ENCODE measurements around the gene ZSWIM8. TPM values are rescaled to one million over a fixed set of nuclear protein-coding genes. Genes with fewer than 3 reads are reported as not detected.

The ZSWIM8 gene
- total and polyA plus RNA-seq, 10 of the 15 experiments (the other 5 are each of a cell fraction or from before 2014, with no cell fraction given) = 7.8 to 47.1 (median 23.6) TPM

DNA sequence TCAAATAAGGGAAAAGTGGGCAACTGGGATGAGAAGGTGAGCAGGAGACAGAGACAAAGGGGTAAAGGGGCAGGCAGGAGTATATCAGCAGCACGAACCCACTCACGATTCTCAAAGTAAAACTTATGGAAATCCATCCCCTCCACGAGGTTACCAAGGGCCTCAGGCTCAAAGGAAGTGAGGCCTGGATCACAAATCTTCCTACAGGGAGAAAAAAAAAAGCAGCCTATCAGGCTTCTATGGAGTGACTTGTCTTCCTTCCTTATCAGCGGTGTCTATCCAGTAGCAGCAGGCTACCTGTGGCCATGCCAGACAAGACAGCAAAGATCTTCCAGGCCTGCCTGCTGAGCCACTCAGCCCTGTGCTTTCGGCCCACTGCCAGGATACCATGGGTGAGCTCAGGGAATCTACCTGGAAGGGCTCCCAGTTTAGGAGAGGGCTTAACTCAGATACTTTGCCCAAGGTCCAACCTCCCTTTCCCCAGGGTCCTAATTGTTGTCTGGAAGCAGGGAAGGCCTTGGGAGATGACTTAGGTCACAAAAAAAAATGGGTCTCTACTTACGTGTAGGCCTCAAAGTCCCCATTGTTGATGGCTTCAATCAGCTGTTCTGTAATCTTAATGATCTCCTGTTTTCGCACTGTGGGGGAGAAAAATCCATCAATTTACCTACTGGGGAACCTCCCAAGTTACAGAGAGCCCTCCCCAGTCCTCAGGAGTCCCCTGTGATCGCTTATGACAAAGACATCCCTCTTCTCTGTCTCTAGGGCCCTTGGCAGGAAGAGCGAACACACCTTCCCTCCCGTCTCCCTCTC is 31.7 kb downstream of the ZSWIM8 start (continued):
- TF ChIP-seq, protein P1, sequence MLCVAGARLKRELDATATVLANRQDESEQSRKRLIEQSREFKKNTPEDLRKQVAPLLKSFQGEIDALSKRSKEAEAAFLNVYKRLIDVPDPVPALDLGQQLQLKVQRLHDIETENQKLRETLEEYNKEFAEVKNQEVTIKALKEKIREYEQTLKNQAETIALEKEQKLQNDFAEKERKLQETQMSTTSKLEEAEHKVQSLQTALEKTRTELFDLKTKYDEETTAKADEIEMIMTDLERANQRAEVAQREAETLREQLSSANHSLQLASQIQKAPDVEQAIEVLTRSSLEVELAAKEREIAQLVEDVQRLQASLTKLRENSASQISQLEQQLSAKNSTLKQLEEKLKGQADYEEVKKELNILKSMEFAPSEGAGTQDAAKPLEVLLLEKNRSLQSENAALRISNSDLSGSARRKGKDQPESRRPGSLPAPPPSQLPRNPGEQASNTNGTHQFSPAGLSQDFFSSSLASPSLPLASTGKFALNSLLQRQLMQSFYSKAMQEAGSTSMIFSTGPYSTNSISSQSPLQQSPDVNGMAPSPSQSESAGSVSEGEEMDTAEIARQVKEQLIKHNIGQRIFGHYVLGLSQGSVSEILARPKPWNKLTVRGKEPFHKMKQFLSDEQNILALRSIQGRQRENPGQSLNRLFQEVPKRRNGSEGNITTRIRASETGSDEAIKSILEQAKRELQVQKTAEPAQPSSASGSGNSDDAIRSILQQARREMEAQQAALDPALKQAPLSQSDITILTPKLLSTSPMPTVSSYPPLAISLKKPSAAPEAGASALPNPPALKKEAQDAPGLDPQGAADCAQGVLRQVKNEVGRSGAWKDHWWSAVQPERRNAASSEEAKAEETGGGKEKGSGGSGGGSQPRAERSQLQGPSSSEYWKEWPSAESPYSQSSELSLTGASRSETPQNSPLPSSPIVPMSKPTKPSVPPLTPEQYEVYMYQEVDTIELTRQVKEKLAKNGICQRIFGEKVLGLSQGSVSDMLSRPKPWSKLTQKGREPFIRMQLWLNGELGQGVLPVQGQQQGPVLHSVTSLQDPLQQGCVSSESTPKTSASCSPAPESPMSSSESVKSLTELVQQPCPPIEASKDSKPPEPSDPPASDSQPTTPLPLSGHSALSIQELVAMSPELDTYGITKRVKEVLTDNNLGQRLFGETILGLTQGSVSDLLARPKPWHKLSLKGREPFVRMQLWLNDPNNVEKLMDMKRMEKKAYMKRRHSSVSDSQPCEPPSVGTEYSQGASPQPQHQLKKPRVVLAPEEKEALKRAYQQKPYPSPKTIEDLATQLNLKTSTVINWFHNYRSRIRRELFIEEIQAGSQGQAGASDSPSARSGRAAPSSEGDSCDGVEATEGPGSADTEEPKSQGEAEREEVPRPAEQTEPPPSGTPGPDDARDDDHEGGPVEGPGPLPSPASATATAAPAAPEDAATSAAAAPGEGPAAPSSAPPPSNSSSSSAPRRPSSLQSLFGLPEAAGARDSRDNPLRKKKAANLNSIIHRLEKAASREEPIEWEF (IDR thresholded peaks at IDR 0.05; ENCODE audit: insufficient replicate concordance, low read depth, low read length) = no peak

DNA sequence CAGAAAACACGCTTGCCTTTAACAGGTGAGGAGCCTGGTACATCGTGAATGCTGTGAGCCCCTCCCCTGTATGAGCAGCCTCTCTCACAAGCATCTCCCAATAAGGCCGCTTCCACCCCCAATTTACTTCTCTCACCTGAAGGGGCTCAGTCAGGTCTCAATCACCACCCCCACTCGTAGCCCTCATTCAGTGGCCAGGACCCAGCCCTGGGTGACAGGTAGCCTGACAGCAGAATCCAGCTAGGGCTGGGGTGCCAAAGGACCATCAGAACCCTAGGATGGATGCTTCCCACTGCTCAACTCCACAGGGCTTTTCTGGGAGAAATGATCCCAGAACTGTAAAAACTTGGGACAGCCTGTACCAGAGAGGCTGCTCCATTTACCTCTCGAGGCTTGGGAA is 32.4 kb downstream of the ZSWIM8 start:
- FAIRE-seq = no peak

More for the DNA sequence above, 32.4 kb downstream of the ZSWIM8 start:
- WGBS (ENCODE audit: insufficient coverage, insufficient replicate concordance, low lambda C conversion rate, missing lambda C conversion rate) = 97% methylated on average over 5 of the region's 5 CpGs
- Histone ChIP-seq H3K9me3 (replicated peaks; ENCODE audit: control insufficient read depth, insufficient read depth, low read length) (no peaks in the 10 kb centered on the region), H3K36me3 (ENCODE audit: control insufficient read depth in 2 of 2, insufficient read depth in 2 of 2, low read length in 1 of 2) (peaks cover 4% of the 10 kb centered on the region in 2 experiments; a peak in 3 of 4 replicates), H3K9ac (ENCODE audit: control insufficient read depth, insufficient read depth, low read length) (no peak overlapping the region), H3K27me3 (replicated peaks in 1 of 2; ENCODE audit: control insufficient read depth in 2 of 2, insufficient read depth in 2 of 2, low read length in 1 of 2) (no peaks in the 10 kb centered on the region), H3K79me2 (ENCODE audit: control insufficient read depth, insufficient read depth, low read length) (no peaks in the 10 kb centered on the region), H3K4me3 (no peak overlapping the region), H3K4me1 (ENCODE audit: control insufficient read depth, insufficient read depth, low read length) (no peaks in the 10 kb centered on the region), H2AFZ (ENCODE audit: control insufficient read depth, low read depth, low read length) (no peak overlapping the region), H3K27ac (ENCODE audit: control insufficient read depth, insufficient read depth) (no peak overlapping the region), H4K20me1 (ENCODE audit: control insufficient read depth, insufficient read depth) (no peaks in the 10 kb centered on the region), H3K4me2 (ENCODE audit: control insufficient read depth, insufficient read depth) (no peak overlapping the region)
- BruUV-seq (replicated peaks) = no TSS peak
- ChIA-PET CTCF (no interaction called here), POLR2A (no interaction called here), RAD21 (ENCODE audit: unreplicated experiment) (no interaction called here), SMC1A (ENCODE audit: uncharacterized antibody, unreplicated experiment) (no interaction called here)
- intact Hi-C loops (cut with micrococcal nuclease; ENCODE audit: unreplicated experiment) = no loop called here
- DNase-seq (ENCODE audit: low read depth, low spot score) = no peak
- TF ChIP-seq PAX8 (IDR thresholded peaks at IDR 0.05) (no peak), NFXL1 (IDR thresholded peaks at IDR 0.05; ENCODE audit: borderline replicate concordance) (no peak), JUNB (IDR thresholded peaks at IDR 0.05) (no peak), BHLHE40 (IDR thresholded peaks at IDR 0.05; ENCODE audit: borderline replicate concordance in 1 of 2, low read depth in 2 of 2, low read length in 1 of 2) (no peak), HCFC1 (IDR thresholded peaks at IDR 0.05; ENCODE audit: low read length) (no peak), SUZ12 (IDR thresholded peaks at IDR 0.05; ENCODE audit: unreplicated experiment) (no peak), JUND (IDR thresholded peaks at IDR 0.05; ENCODE audit: low read depth, low read length) (no peak), NR2C1 (IDR thresholded peaks at IDR 0.05) (no peak), IKZF1 (conservative IDR thresholded peaks at IDR 0.05) (no peak), PAX5 (IDR thresholded peaks at IDR 0.05; ENCODE audit: borderline replicate concordance, low read depth, low read length) (no peak), ZNF384 (IDR thresholded peaks at IDR 0.05; ENCODE audit: borderline replicate concordance, low read depth, low read length) (no peak), KLF5 (IDR thresholded peaks at IDR 0.05; ENCODE audit: partially characterized antibody) (no peak)
- TF ChIP-seq, protein P2, sequence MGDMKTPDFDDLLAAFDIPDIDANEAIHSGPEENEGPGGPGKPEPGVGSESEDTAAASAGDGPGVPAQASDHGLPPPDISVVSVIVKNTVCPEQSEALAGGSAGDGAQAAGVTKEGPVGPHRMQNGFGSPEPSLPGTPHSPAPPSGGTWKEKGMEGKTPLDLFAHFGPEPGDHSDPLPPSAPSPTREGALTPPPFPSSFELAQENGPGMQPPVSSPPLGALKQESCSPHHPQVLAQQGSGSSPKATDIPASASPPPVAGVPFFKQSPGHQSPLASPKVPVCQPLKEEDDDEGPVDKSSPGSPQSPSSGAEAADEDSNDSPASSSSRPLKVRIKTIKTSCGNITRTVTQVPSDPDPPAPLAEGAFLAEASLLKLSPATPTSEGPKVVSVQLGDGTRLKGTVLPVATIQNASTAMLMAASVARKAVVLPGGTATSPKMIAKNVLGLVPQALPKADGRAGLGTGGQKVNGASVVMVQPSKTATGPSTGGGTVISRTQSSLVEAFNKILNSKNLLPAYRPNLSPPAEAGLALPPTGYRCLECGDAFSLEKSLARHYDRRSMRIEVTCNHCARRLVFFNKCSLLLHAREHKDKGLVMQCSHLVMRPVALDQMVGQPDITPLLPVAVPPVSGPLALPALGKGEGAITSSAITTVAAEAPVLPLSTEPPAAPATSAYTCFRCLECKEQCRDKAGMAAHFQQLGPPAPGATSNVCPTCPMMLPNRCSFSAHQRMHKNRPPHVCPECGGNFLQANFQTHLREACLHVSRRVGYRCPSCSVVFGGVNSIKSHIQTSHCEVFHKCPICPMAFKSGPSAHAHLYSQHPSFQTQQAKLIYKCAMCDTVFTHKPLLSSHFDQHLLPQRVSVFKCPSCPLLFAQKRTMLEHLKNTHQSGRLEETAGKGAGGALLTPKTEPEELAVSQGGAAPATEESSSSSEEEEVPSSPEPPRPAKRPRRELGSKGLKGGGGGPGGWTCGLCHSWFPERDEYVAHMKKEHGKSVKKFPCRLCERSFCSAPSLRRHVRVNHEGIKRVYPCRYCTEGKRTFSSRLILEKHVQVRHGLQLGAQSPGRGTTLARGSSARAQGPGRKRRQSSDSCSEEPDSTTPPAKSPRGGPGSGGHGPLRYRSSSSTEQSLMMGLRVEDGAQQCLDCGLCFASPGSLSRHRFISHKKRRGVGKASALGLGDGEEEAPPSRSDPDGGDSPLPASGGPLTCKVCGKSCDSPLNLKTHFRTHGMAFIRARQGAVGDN (IDR thresholded peaks at IDR 0.05) = no peak
- in situ Hi-C loops (cut with MboI) = no loop called here
- no peak for ATAC-seq

Data from GM12878 (cell line).